Measurements from ENCODE around the gene DIP2B. TPM values are rescaled to one million over a fixed set of nuclear protein-coding genes. Genes with fewer than 3 reads are reported as not detected.

DIP2B gene
- total RNA-seq, 3 donors from 2014 or later (not counting 1 experiment from before 2014, with no cell fraction given): 17.2 to 23.2 (median 22.2) TPM

DNA sequence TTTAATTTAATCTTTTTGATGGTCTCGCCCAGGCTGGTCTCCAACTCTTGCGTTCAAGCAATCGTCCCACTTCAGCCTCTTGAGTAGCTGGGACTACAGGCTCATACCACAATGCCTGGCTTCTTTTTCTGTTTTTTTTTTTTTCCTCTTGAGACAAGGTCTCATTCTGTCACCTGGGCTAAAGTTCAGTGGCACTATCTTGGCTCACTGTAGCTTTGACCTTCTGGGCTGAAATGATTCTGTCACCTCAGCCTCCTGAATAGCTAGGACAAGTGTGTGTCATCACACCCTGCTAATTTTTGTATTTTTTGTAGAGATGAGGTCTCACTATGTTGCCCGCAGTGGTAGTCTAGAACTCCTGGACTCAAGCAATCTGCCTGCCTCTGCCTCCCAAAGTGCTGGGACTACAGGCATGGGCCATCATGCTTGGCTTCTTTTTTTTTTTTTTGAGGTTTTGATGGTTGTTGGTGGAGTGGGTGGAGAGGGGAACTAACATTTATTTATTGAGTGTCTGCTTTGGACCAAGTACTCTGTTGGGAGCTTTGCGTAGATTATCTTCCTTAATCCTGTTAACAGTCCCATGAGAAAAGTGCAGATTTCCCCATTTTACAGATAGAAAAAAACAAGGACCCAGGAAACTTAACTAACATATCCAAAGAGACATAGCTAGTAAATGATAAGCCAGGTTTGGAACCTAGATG is 102.0 kb downstream of the DIP2B start:
- Mint-ChIP-seq H3K27ac (no peak overlapping the region), H3K4me1 (peaks cover 16 to 21% of the 10 kb centered on the region in 2 donors), H3K4me3 (no peak overlapping the region), H3K36me3 (no peaks in the 10 kb centered on the region), H3K27me3 (ENCODE audit: low read depth in 2 of 2) (no peaks in the 10 kb centered on the region), H3K9me3 (no peaks in the 10 kb centered on the region)
- no peak for DNase-seq
- no peaks in the 10 kb centered on the region for H3K4me1 ChIP-seq (ENCODE audit: control insufficient read depth, insufficient read depth, low read length)
- H3K36me3 ChIP-seq (ENCODE audit: control insufficient read depth, insufficient read depth, low read length): no peaks in the 10 kb centered on the region
- intact Hi-C loops (cut with micrococcal nuclease): no loop called here
- no peak overlapping the region for H3K27ac ChIP-seq (ENCODE audit: low read length)
- WGBS (ENCODE audit: insufficient coverage): 100% methylated on average over 4 of the region's 5 CpGs
- no peak overlapping the region for H3K4me3 ChIP-seq (ENCODE audit: low read length)
- no peaks in the 10 kb centered on the region for H3K9me3 ChIP-seq (ENCODE audit: control insufficient read depth, insufficient read depth, low read length)
- TF ChIP-seq, protein P1, sequence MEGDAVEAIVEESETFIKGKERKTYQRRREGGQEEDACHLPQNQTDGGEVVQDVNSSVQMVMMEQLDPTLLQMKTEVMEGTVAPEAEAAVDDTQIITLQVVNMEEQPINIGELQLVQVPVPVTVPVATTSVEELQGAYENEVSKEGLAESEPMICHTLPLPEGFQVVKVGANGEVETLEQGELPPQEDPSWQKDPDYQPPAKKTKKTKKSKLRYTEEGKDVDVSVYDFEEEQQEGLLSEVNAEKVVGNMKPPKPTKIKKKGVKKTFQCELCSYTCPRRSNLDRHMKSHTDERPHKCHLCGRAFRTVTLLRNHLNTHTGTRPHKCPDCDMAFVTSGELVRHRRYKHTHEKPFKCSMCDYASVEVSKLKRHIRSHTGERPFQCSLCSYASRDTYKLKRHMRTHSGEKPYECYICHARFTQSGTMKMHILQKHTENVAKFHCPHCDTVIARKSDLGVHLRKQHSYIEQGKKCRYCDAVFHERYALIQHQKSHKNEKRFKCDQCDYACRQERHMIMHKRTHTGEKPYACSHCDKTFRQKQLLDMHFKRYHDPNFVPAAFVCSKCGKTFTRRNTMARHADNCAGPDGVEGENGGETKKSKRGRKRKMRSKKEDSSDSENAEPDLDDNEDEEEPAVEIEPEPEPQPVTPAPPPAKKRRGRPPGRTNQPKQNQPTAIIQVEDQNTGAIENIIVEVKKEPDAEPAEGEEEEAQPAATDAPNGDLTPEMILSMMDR (IDR thresholded peaks at IDR 0.05): no peak
- H3K27me3 ChIP-seq (ENCODE audit: control insufficient read depth, insufficient read depth, low read length): no peaks in the 10 kb centered on the region
- ATAC-seq: no peak

DNA sequence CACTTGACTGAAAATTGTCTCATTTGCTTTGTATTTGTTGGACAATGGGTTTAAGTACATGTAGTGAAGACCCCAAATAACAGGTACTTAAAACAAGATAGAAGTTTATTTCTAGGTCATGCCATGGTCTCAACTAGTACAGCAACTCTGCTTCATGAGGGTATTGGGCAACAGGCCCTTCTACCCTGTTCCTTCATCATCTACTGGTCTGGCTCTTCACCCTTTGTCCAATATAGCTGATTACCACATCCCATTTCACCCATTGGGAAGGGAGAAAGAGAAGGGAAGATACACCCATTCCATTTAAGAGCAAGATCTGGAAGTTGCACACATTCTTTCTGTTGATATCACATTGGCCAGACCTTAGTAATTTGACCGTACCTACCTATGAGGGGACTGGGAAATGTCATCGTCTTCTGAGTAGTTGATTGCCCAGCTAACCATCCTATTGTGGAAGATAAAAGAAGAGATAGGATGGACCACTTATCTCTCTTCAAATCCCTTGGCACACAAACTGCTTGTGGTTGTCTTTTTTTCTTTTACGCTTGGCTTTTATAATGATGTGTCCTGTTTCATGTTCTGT is 104.6 kb downstream of the DIP2B start:
- Histone ChIP-seq H3K4me3 (ENCODE audit: low read length) (no peak overlapping the region), H3K4me1 (ENCODE audit: control insufficient read depth, insufficient read depth, low read length) (no peaks in the 10 kb centered on the region), H3K9me3 (ENCODE audit: control insufficient read depth, insufficient read depth, low read length) (no peaks in the 10 kb centered on the region), H3K27me3 (ENCODE audit: control insufficient read depth, insufficient read depth, low read length) (no peaks in the 10 kb centered on the region), H3K36me3 (ENCODE audit: control insufficient read depth, insufficient read depth, low read length) (no peaks in the 10 kb centered on the region), H3K27ac (ENCODE audit: low read length) (no peak overlapping the region)
- Mint-ChIP-seq H3K27me3 (ENCODE audit: low read depth in 2 of 2) (no peaks in the 10 kb centered on the region), H3K9me3 (no peaks in the 10 kb centered on the region), H3K36me3 (no peaks in the 10 kb centered on the region), H3K27ac (no peak overlapping the region), H3K4me1 (peaks cover 16 to 19% of the 10 kb centered on the region in 2 donors), H3K4me3 (no peak overlapping the region)
- TF ChIP-seq, protein P1 (IDR thresholded peaks at IDR 0.05): no peak
- DNase-seq: no peak
- WGBS (ENCODE audit: insufficient coverage): 75% methylated on average over 2 of the region's 3 CpGs
- no peak for ATAC-seq
- intact Hi-C loops (cut with micrococcal nuclease): no loop called here

DNA sequence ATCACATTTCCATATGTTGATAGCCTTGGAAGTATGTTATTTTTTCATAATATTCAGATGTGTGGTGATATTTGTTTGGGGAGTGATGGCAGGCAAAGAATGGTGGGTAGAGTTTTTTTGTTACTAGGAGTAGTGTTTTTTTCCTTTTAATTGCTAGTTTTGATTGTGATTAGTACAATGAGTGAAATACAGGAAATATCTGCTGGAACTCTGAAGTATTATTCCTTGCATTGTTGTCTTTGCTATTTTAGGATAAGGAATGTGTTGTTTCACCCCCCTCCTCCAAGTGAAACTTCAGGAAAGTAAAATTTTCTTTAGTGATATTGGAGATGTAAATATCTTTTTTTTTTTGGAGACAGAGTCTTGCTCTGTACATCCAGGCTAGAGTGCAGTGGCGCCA is 105.4 kb downstream of the DIP2B start:
- H3K9me3 Mint-ChIP-seq: no peaks in the 10 kb centered on the region
- H3K4me1 Mint-ChIP-seq: peaks cover 16 to 19% of the 10 kb centered on the region in 2 donors
- H3K27ac Mint-ChIP-seq: no peak overlapping the region
- no peaks in the 10 kb centered on the region for H3K9me3 ChIP-seq (ENCODE audit: control insufficient read depth, insufficient read depth, low read length)
- no peaks in the 10 kb centered on the region for H3K27me3 Mint-ChIP-seq (ENCODE audit: low read depth in 2 of 2)
- no peaks in the 10 kb centered on the region for H3K27me3 ChIP-seq (ENCODE audit: control insufficient read depth, insufficient read depth, low read length)
- TF ChIP-seq, protein P1 (IDR thresholded peaks at IDR 0.05): no peak
- H3K4me3 Mint-ChIP-seq: no peak overlapping the region
- no peak overlapping the region for H3K4me3 ChIP-seq (ENCODE audit: low read length)
- no peaks in the 10 kb centered on the region for H3K4me1 ChIP-seq (ENCODE audit: control insufficient read depth, insufficient read depth, low read length)
- ATAC-seq: no peak
- intact Hi-C loops (cut with micrococcal nuclease): no loop called here
- H3K36me3 Mint-ChIP-seq: no peaks in the 10 kb centered on the region
- no CpG with 5 or more reads among the region's 1 CpG for WGBS (ENCODE audit: insufficient coverage)
- no peaks in the 10 kb centered on the region for H3K36me3 ChIP-seq (ENCODE audit: control insufficient read depth, insufficient read depth, low read length)
- DNase-seq: no peak
- no peak overlapping the region for H3K27ac ChIP-seq (ENCODE audit: low read length)

Measured in natural killer cell (primary cell).